GM19468 (cell line): ENCODE data around the gene ALKBH6.

Source experiments
- ATAC-seq: cut with Tn5 transposase; IDR thresholded peaks from one replicate; pipeline ENCODE4 v1.9.1; 2021; ENCODE audit warnings: mild to moderate bottlenecking, moderate library complexity, moderate number of reproducible peaks; ENCODE audit not compliant: unreplicated experiment; ENCODE audit errors: extremely low read depth

The ALKBH6 gene

DNA sequence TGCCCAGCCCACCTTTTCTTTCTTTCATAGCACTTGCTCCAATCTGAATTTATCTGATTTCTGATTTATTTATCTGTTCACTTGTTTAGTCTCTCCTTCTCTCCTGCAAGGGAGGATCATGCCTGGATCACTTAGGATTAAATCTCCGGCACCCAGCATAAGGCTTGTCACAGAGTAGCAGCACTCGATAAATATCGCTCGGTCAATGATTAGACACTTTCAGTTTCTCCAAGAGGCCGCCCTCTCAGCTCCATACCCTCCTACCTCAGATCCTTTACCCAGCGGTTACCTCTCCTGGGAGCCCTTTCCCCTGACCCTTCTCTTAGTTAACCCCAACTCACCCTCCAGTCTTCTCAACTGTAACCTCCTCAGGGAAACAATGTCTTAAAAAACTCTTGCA is 17.3 kb upstream of the ALKBH6 start:
- ATAC-seq, result no peak

GRCh38 chr19:36030264-36031148 is 16.5 kb upstream of the ALKBH6 start:
- ATAC-seq, result no peak

- ATAC-seq, result no peak
Observed at GRCh38 chr19:36028313-36029041, 14.5 kb upstream of the ALKBH6 start.

DNA sequence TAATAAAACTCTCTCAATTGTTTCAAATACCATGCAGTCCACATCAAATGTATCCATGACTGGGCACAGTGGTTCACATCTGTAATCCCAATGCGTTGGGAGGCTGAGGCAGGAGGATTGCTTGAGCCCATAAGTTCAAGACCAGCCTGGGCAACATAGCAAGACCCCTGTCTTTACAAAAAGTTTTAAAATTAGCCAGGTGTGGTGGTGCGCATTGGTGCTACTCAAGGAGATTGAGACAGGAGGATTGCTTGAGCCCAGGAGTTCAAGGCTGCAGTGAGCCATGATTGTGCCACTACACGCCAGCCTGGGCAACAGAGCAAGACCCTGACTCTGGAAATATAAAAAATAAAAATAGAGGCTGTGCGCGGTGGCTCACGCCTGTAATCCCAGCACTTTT is 13.7 kb upstream of the ALKBH6 start:
- no peak for ATAC-seq

- ATAC-seq, result no peak
Observed at GRCh38 chr19:36026091-36026876, 12.3 kb upstream of the ALKBH6 start.

GRCh38 chr19:36025541-36025940 is 11.5 kb upstream of the ALKBH6 start:
- ATAC-seq, result no peak

- no peak for ATAC-seq
Observed at GRCh38 chr19:36023432-36023831, 9.4 kb upstream of the ALKBH6 start.

GRCh38 chr19:36019061-36019670 is 5.2 kb upstream of the ALKBH6 start:
- ATAC-seq, result no peak

DNA sequence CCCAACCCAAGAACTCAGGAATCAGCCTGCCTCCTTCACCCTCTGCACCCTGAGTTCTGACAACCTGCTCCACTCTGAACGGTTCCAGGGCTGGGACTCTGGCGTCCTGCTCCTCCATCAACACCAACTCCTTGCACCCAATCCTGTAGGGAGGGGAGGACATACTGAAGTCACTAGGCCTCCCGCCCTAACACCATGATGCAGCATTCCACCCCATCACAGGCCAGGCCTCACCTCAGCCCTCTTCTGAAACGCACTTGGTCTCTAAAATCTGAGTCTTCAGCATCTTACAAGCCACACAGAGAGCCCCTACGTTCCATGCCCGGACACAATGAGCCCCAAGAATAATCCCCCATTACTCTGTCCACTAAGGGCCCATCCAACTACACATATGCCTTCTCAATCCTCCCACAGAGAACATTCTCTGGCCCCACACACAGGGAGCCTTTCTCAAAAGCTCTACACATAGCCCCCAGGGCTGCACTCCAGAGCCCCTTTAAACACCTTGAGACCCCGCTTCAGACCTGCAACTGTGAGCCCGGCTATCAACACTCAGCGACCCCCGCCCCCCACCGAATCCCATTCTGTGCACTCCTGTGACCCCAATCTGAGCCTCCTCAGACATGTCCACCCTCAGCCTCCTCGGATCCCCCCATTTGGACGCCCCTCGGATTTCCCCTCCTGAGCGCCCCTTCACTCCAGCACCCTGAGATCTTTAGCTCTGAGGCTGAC is 567 bp downstream of the ALKBH6 start:
- no peak for ATAC-seq

- no peak for ATAC-seq
Observed at GRCh38 chr19:36010402-36010801, 3.6 kb downstream of the ALKBH6 start.

DNA sequence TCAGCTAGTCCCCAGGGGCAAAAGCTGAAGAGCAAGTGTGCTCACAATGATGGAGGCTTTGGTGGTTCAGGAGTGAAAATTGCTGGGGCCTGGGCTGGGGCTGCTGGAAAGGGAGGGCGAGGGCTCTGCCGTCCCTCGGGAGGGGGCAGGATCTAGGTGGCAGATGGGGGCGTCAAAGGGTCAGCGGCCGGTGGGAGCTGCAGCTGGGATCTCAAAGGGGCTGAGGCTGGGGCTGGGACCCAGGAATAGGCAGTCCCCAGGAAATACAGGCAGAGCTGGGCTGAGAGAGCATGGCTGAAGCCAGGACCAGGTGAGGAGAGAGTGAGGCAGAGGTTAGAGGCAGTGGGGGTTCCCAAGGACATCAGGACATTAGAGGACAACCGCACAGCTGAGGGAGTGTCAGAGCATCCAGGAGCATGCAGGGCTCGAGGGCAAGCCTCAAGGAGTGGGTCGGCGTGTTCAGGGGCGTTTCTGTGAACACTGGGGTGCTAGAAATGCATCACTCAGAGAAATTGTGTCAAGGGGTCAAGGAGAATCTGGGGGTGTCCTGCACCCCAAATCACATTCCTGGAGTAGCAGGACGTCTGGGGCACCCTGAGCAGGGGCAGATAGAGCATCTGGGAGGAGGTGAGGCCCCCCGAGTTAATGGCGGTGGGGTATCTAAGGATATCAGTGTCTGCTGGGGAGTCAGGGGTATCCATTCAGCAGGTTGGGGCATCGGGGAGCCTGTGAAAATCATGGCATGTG is 4.2 kb downstream of the ALKBH6 start:
- ATAC-seq, result no peak

- no peak for ATAC-seq
Observed at GRCh38 chr19:36009220-36009619, 4.8 kb downstream of the ALKBH6 start.

DNA sequence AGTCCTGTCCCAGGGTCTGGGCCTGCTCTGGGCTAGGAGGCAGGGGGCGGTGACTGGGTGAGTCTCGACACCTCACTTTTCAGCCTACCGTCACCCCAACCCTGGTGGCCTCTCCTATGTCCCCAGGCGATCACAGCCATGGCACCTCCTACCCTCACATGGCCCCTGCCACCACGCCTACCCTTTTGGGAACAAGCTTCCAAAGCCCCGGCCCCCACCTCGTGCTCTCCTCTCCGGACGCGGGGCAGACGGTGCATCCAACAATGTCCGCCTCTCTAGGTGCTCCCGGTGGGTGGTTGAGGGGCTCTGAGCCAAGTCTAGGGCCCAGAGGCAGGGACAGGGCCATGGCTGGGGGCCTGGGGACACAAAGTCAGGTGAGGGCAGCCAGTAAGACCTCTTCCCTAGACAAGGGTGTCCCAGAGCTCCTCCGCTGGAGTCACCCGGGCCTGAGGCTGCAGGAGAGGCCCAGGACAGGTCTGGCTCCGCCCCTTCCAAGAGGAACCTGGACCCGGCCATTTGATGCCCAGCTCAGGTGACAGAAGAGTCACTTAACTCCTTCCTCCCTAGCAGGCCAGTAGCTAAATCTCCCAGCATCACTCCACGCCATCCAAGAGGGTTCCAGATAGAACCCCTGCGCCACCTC is 5.6 kb downstream of the ALKBH6 start, which contains the start of gene SYNE4:
Gene SYNE4 (minus strand): TSS at position 478 of the 643 bp plus-strand sequence. CDS start 132 bp downstream, at position 346.
- no peak for ATAC-seq

- no peak for ATAC-seq
Observed at GRCh38 chr19:36006955-36007354, 7.1 kb downstream of the ALKBH6 start.

DNA sequence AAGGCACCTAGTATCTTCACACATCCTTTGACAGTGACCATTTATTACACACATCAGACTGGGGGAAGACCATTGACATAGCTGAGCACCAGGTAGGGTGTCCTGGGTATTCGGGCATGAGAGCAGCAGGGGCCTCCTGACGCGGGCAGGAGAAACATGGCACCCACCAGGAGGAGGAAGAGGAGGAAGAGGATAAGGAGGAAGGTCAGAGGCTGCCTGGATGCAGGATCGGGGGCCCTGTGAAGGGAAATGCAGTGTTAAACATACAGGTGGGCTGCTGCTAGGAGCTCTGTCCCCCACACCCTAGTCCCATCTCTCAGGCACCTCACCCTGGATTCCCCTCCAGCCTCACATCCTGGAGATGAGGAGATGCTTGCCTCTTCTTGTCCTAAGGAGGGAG is 10.7 kb downstream of the ALKBH6 start:
- ATAC-seq, result no peak

DNA sequence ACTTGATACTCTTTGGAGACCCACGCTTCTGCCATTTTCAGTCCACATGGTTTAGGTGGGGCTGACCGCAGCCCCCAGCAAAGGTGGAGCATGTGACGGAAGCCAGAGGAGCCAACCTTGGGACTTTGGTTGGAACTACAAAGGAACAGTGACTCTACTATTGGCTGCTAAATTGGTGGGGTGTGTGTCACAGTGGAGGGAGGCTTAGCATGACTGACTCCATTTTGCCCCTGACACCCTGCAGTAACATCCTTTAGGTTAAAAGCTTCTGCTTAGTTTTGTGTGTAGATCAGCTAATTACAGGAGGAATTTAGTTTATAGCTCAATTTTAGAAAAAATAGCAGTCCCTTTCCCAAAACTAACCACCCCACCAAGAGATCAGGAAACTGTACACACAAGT is 12.4 kb downstream of the ALKBH6 start:
- no peak for ATAC-seq

DNA sequence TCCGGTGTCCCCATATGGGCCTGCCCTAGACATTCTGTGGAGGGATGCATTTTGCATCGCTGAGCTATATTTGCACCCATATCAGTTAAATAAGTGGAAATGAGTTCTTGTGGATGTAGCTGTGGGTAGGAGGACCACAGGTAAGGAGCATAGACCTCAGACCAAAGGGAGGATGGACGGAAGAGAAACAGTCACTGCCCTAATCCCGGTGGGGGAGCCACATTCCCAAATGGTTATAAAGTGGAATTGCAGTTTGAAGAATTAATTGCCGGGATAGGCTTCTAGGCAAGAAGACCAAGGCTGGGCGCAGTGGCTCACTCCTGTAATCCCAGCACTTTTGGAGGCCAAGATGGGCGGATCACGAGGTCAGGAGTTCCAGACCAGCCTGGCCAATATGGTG is 17.2 kb downstream of the ALKBH6 start:
- ATAC-seq, result no peak
